Measurements from ENCODE around the gene GAD2. TPM values are rescaled to one million over a fixed set of nuclear protein-coding genes. Genes with fewer than 3 reads are reported as not detected.
"Not testable (repeated sequence)": the region's sequence is repeated elsewhere in the genome, so short reads cannot be mapped to it uniquely, and the experiment has no call there.

GAD2 gene
- total RNA-seq, 1 experiment from 2014 or later, result not detected

DNA sequence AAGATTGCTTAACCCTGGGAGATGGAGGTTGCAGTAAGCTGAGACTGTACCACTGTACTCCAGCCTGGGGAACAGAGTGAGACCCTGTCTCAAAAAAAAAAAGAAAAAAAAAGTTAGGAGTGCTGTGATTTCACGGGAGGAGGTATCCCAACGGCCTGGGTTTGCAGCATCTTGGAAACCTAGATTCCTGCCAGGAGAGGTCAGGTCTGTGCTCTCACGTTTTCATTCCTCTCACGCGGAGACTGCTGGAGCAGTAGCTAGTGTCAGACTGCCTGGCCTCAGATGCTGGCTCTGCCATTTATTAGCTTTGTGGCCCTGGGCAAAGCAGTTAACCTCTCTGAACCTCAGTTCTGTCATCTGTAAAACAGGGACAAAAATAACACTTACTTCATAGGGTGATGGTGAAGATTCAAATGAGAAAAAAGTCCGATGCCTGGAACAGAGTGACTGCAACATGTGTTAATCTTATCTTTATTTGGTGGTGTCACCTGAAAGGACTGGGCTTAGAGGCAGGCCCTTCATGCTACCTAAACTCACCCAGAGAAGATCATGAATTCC, 94.9 kb downstream of the GAD2 start:
- DNase-seq (ENCODE audit: extremely low read depth, low read depth), result no peak

DNA sequence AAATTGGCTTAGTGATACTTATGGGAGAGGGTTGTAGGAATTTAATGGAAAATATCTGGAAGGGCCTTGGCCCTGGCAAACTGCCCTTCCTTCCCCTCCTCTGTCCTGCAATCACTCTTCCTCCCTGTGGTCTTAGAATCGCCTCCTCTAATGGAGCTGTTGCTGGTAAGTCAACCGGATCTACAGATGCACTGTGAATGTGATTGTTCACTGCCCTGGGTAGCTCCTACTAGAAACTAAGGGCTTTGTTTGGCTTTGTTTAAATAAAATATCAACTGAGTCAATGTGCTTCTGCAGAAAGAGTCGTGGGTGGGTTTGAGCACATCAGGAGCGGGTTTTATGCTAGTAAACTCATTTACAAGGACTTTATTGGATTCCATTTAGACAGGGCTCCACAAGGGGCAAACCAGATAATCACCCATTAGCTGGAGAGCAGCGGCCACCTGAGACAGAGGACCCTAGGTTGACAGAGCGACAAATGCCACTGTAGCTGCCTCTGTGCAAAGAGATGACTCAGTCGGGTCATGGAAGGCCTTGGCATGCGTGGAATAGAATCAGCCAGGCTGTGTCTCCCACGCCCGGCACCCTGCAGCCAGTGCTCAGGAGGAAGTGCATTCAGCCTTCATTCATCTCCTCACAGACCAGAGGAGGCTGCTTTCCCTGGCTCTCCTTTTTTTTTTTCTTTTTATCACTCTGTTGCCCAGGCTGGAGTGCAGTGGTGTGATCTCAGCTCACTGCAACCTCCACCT, 97.9 kb downstream of the GAD2 start:
- no peak for DNase-seq (ENCODE audit: extremely low read depth, low read depth)

DNA sequence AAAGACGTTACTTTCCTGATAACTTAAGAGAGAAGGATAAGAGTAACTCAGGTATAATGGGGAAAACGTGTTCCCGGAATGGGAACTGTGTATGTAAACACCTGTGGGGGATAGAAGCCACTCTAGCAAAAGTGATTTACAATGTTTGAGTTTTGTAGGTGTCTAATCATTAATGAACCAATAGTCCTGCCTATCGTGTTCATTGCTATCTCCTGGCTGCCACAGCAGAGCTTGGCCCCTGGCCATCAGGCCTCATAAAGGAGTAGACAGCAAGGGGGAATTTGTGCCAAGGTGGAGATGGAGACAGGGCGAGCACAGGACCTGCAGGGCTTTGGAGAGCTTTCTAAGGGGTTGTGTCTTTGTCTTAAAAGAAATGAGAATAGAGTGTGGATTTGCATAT, 102.1 kb downstream of the GAD2 start:
- no peak for DNase-seq (ENCODE audit: extremely low read depth, low read depth)

DNA sequence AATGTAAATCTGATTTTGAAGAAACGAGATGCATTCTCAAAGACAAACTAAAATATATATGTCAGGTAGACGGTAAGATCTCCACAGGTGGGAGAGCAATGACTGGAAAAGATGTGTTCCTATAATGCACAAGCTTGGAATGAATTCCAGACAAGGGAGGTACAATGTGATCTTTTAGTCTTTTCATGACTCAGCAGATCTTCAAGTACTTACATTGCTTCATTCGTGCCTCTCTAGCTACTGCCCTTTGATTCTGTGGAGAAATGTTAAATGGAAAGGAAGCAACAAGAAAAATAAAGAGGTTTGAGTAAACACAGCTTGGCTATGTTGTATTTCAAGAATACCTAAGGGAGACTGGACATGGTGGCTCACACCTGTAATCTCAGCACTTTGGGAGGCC, 106.6 kb downstream of the GAD2 start:
- no peak for DNase-seq (ENCODE audit: extremely low read depth, low read depth)

DNA sequence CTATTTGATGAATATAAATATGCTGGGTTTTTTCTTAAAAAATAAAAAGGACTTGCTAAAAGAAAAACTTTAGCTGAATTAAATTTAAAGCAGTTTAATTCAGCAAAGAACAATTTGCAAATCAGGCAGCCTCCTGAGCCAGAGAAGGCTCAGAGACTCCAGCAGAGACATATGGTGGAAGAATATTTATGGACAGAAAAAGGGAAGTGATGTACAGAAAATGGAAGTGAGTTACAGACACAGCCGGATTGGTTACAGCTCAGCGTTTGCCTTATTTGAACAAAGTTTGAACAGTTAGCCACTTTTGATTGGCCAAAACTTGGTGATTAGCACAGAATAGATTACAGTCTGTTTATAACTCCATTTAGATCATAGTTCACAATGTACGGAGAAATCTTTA, 110.3 kb downstream of the GAD2 start:
- DNase-seq (ENCODE audit: extremely low read depth, low read depth), result no peak

DNA sequence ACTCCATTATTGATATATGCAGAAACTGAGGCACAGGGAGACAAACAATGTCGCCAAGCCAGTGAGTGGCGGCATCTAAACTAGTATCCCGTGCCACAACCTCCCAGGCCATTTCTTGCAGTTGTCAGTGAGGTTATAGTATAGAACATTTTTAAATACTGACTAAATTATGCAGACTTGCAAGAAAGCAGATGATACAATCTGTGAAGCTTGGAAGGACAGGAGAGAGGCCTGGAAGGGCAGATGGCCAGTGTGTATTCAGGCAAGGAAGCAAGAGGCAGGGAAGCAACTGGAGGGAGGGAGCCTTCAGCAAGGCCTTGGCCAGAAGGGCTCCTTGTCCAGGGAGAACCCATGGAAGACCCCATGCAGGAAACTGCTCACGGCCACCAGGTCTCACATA, 111.2 kb downstream of the GAD2 start:
- DNase-seq (ENCODE audit: extremely low read depth, low read depth), result no peak

DNA sequence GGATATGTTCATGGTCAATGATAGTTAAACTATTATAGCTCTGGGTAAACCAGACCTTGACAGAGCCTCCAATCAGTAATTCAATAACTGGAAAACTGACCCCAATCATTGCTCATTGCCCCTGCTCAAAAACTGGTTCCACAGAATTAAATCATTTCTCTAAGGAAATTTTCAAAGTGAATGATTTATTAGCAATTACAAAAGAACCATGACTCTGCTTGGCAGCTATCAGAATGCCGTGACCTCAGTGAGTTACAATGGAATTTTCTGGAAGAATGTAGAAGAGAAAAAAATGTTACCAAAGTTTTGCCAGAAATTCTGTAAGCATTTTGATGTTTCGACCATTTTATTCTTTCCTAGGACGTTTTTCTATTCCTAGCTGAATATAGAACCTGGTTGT, 114.8 kb downstream of the GAD2 start:
- no peak for DNase-seq (ENCODE audit: extremely low read depth, low read depth)

DNA sequence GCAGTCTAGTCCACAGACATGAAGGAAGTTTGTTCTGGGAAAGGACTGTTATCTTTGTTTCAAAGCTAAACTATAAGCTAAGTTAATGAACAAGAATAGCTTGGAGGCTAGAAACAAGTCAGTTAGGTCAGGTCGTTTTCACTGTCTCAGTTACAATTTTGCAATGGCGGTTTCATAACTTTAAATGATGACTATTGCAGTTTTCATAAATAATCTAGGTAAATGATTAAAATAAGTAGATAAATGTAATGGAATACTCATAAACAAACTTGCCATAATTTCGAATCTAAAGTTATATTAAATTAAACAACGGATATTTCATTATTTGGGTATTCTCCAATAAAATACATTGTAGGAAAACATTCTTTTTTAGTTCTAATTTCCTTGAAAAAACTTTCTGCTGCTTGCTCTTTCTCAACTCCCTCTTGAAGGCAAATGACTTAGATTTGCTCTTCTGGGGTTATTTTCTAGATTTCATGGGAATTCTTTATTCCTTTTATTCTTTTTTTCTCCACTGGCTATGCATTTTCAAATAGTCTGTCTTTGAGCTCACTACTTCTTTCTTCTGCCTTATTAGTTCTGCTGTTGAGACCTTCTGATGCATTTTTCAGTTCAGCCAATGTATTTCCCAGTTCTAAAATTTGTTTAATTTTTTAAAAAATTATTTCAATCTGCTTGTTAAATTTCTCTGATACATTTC, 117.8 kb downstream of the GAD2 start:
- DNase-seq (ENCODE audit: extremely low read depth, low read depth), result no peak

DNA sequence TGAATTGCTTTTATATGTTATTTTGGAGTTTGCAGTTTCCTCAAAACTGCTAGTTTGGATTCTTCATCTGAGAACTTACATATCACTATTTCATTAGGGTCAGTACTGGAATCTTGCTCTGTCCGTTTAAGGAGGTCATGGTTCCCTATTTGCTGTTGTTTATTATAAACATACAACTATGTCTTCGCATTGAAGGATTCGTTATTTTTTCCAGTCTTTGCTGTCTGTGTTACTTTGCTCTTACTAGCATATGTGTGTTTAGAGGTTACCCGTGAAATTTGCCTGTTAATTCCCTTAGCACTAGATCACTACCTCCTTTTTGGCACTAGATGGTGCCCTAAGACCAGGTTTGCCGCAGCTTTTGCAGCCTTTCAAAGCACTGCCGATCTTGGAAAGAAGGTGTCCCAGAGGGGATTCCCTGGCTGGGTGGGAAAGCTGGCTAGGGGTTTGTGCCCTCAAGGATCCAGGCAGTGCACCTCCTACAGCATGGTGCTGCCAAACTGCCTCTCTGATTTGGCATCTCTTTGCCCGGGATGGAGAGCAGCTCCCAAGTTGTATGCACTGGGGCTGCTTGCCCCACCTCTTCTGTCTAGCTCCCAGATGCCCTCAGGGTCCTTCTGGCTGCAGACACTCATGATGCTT, 118.5 kb downstream of the GAD2 start:
- DNase-seq (ENCODE audit: extremely low read depth, low read depth), result peak; percentile 43

DNA sequence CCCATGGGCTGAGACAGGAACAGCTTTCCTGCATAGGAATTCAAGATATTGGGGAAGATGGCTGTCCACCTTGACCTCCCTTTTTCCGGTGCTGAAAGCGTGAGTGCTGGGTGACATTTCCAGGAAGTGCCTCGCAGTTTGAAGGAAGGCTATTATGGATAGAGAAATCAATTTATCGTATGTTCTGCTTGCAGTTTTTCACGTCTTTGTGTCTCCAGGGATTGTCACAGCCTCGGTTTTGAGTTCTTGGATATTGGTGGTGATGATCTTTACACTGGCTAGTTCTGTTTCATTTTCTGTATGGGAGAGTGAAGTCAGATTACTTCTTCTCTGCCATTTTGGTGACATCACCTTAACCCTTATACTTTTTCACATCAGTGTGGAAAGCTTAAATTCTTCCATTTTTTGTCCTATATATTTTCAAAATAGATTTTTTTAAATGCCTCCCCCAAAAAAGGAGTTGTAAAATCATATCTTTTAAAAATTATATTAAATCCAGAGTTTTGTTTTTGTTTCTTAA, 119.1 kb downstream of the GAD2 start:
- no peak for DNase-seq (ENCODE audit: extremely low read depth, low read depth)

DNA sequence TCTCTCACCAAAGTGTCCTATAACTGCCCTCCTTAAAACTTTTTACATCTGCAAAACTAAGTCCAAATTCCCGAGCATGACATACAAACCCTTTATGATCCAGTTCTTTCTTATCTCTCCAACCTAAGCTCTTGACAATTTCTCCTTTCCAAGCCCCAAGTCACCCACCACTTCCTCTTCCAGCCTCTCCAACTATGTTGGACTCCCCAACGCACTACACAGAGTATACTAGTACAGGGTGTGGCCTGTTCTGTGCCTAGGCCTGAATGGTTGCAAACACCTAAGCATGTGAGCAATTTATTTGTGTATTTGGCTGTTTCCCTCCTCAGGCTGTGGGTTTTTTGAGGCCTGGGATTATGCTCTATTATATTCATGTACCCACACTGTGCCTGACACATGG, 120.4 kb downstream of the GAD2 start:
- DNase-seq (ENCODE audit: extremely low read depth, low read depth), result no peak

DNA sequence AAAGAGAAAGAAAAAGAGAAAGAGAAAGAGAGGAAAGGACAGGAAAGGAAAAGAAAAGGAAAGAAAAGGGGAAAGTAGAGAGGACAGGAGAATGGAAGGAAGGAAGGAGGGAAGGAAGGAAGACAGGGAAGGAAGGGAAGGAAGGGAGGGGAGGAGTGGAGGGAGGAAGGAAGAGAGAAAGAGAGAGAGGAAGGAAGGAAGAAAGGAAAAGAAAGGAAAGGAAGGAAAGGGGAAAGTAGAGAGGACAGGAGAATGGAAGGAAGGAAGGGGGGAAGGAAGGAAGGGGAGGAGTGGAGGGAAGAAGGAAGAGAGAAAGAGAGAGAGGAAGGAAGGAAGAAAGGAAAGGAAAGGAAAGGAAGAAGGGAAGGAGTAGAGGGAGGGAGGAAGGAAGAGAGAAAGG, 125.1 kb downstream of the GAD2 start:
- DNase-seq (ENCODE audit: extremely low read depth, low read depth), result no peak

DNA sequence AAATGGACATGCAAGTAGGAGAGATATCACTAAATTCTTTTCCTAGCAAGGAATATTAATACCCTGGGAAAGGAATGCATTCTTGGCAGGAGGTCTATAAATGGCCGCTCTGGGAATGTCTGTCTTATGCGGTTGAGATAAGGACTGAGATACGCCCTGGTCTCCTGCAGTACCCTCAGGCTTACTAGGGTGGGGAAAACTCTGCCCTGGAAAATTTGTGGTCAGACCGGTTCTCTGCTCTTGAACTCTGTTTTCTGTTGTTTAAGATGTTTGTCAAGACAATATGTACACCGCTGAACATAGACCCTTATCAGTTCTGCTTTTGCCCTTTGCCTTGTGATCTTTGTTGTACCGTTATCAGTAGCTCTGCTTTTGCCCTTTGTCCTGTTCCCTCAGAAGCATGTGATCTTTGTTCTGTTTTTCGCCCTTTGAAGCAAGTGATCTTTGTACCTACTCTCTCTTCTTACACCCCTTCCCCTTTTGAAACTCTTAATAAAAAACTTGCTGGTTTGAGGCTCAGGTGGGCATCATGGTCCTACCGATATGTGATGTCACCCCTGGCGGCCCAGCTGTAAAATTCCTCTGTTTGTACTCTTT, 132.3 kb downstream of the GAD2 start:
- DNase-seq (ENCODE audit: extremely low read depth, low read depth), result not testable (repeated sequence)

Other genes starting within 250 kb of the GAD2 start
- not detected in 2 replicates for gene APBB1IP, start 221.6 kb downstream of the GAD2 start, total RNA-seq (2014; rRNA removed; shearing (Covaris generic))

Data from NCI-H460 (cell line).